GM19438 (cell line): ENCODE results near the gene D2HGDH.
A peak's percentile ranks its signal among the peaks of the same experiment; 100 is the strongest.
"Not testable (repeated sequence)": the region's sequence is repeated elsewhere in the genome, so short reads cannot be mapped to it uniquely, and the experiment has no call there.

Source experiments
- ATAC-seq: cut with Tn5 transposase; IDR thresholded peaks from one replicate; pipeline ENCODE4 v1.9.1; 2021; ENCODE audit warnings: low read depth; ENCODE audit not compliant: unreplicated experiment

D2HGDH gene

GRCh38 chr2:241724975-241725870 lies 9.2 kb upstream of the D2HGDH start:
- no peak for ATAC-seq

- ATAC-seq: no peak
Observed at GRCh38 chr2:241726459-241726858, 8.0 kb upstream of the D2HGDH start.

GRCh38 chr2:241728000-241728399 lies 6.4 kb upstream of the D2HGDH start:
- no peak for ATAC-seq

GRCh38 chr2:241728627-241729026 lies 5.8 kb upstream of the D2HGDH start:
- no peak for ATAC-seq

GRCh38 chr2:241729868-241730267 lies 4.6 kb upstream of the D2HGDH start:
- ATAC-seq: no peak

GRCh38 chr2:241730671-241731293 lies 3.6 kb upstream of the D2HGDH start:
- no peak for ATAC-seq

GRCh38 chr2:241732513-241733186 lies 1.8 kb upstream of the D2HGDH start:
- ATAC-seq: not testable (repeated sequence)

- no peak for ATAC-seq
Observed at GRCh38 chr2:241733391-241734207, 831 bp upstream of the D2HGDH start.

GRCh38 chr2:241734208-241734466 lies 293 bp upstream of the D2HGDH start:
- peak; percentile 30 for ATAC-seq

GRCh38 chr2:241736111-241736510 lies 1.7 kb downstream of the D2HGDH start:
- no peak for ATAC-seq

GRCh38 chr2:241738040-241738686 lies 3.7 kb downstream of the D2HGDH start:
- no peak for ATAC-seq

GRCh38 chr2:241739177-241739576 lies 4.7 kb downstream of the D2HGDH start:
- ATAC-seq: no peak

GRCh38 chr2:241739651-241740050 lies 5.2 kb downstream of the D2HGDH start:
- ATAC-seq: no peak

- no peak for ATAC-seq
Observed at GRCh38 chr2:241741016-241741415, 6.6 kb downstream of the D2HGDH start.

- ATAC-seq: no peak
Observed at GRCh38 chr2:241742320-241742939, 8.0 kb downstream of the D2HGDH start.

GRCh38 chr2:241743008-241743407 lies 8.6 kb downstream of the D2HGDH start:
- not testable (repeated sequence) for ATAC-seq

GRCh38 chr2:241743620-241744019 lies 9.2 kb downstream of the D2HGDH start:
- ATAC-seq: no peak

- no peak for ATAC-seq
Observed at GRCh38 chr2:241744028-241744754, 9.8 kb downstream of the D2HGDH start.

- no peak for ATAC-seq
Observed at GRCh38 chr2:241745276-241745675, 10.8 kb downstream of the D2HGDH start.
